OCI-M2 (cell line): ENCODE results near the gene GPER1.
"Not testable (repeated sequence)": the region's sequence is repeated elsewhere in the genome, so short reads cannot be mapped to it uniquely, and the experiment has no call there.

ENCODE experiments used
- DNase-seq: peaks from one replicate; lab custom pipeline; 2025; ENCODE audit not compliant: unreplicated experiment; lab: John Stamatoyannopoulos, UW

The GPER1 gene

GRCh38 chr7:1068013-1068412, 19.9 kb upstream of the GPER1 start:
- DNase-seq: no peak

GRCh38 chr7:1068619-1069018, 19.3 kb upstream of the GPER1 start:
- DNase-seq: no peak

GRCh38 chr7:1070544-1071011, 17.3 kb upstream of the GPER1 start:
- DNase-seq: no peak

- DNase-seq: no peak
Observed at GRCh38 chr7:1071731-1072254, 16.1 kb upstream of the GPER1 start.

- DNase-seq: no peak
Observed at GRCh38 chr7:1073142-1073977, 14.6 kb upstream of the GPER1 start.

- not testable (repeated sequence) for DNase-seq
Observed at GRCh38 chr7:1074018-1074417, 13.9 kb upstream of the GPER1 start.

- no peak for DNase-seq
Observed at GRCh38 chr7:1074593-1075431, 13.1 kb upstream of the GPER1 start.

GRCh38 chr7:1076184-1077072, 11.5 kb upstream of the GPER1 start:
- no peak for DNase-seq

- DNase-seq: no peak
Observed at GRCh38 chr7:1078519-1078918, 9.4 kb upstream of the GPER1 start.

GRCh38 chr7:1078985-1079384, 8.9 kb upstream of the GPER1 start:
- DNase-seq: no peak

- DNase-seq: no peak
Observed at GRCh38 chr7:1079546-1079945, 8.4 kb upstream of the GPER1 start.

- DNase-seq: no peak
Observed at GRCh38 chr7:1080252-1080920, 7.5 kb upstream of the GPER1 start.

- no peak for DNase-seq
Observed at GRCh38 chr7:1080921-1081255, 7.0 kb upstream of the GPER1 start.

GRCh38 chr7:1081336-1081735, 6.6 kb upstream of the GPER1 start:
- no peak for DNase-seq

- no peak for DNase-seq
Observed at GRCh38 chr7:1081931-1082401, 5.9 kb upstream of the GPER1 start.

- no peak for DNase-seq
Observed at GRCh38 chr7:1083729-1084657, 3.9 kb upstream of the GPER1 start.

GRCh38 chr7:1085266-1085665, 2.6 kb upstream of the GPER1 start:
- DNase-seq: no peak

GRCh38 chr7:1085910-1086421, 1.9 kb upstream of the GPER1 start:
- no peak for DNase-seq
